GM23338 (cell line): ENCODE data around the gene PUM2. TPM values are rescaled to one million over a fixed set of nuclear protein-coding genes. Genes with fewer than 3 reads are reported as not detected.

Experiments
- ATAC-seq: fragments of 200-7000 bp; cut with Tn5 transposase; 3 replicates; pipeline ENCODE4 v1.9.1; 2020
- DNase-seq: peaks from one replicate; pipeline ENCODE4 v3.0.0-alpha.2; 2015; ENCODE audit warnings: low spot score
- H2AFZ ChIP-seq: fragments of 200-600 bp; sonication (generic); 2 replicates; pipeline ENCODE4 v1.8.0; 2016; ENCODE audit warnings: antibody characterized with exemption, mild to moderate bottlenecking, moderate library complexity
- H3F3A ChIP-seq: fragments of 200-600 bp; sonication (generic); replicated peaks from 2 replicates; pipeline ENCODE4 v1.8.0; 2017; ENCODE audit warnings: antibody characterized with exemption, mixed run types, low read depth
- H3K27ac ChIP-seq: fragments of 200-600 bp; sonication (generic); 2 replicates; pipeline ENCODE4 v1.6.1; 2016; ENCODE audit warnings: low read depth
- H3K27me3 ChIP-seq: fragments of 200-600 bp; sonication (generic); 2 replicates; pipeline ENCODE4 v1.8.0; 2016; ENCODE audit warnings: mild to moderate bottlenecking, mixed run types, moderate library complexity; ENCODE audit not compliant: insufficient read depth
- H3K36me3 ChIP-seq: fragments of 200-600 bp; sonication (generic); 2 replicates; pipeline ENCODE4 v1.8.0; 2016; ENCODE audit warnings: mild to moderate bottlenecking; ENCODE audit not compliant: insufficient read depth
- H3K4me1 ChIP-seq: fragments of 200-600 bp; sonication (generic); 2 replicates; pipeline ENCODE4 v1.8.0; 2016; ENCODE audit warnings: mild to moderate bottlenecking, moderate library complexity; ENCODE audit not compliant: insufficient read depth
- H3K4me2 ChIP-seq: fragments of 200-600 bp; sonication (generic); 2 replicates; pipeline ENCODE4 v1.7.1; 2017; ENCODE audit warnings: mixed run types
- H3K4me3 ChIP-seq: fragments of 200-600 bp; sonication (generic); 2 replicates; pipeline ENCODE4 v1.6.1; 2016; ENCODE audit warnings: mixed run types
- H3K79me2 ChIP-seq: fragments of 200-600 bp; sonication (generic); replicated peaks from 2 replicates; pipeline ENCODE4 v1.8.0; 2017; ENCODE audit warnings: mild to moderate bottlenecking; ENCODE audit not compliant: insufficient read depth
- H3K9me2 ChIP-seq: fragments of 200-600 bp; sonication (generic); 2 replicates; pipeline ENCODE4 v1.8.0; 2017; ENCODE audit not compliant: insufficient read depth
- H4K20me1 ChIP-seq: fragments of 200-600 bp; sonication (generic); replicated peaks from 2 replicates; pipeline ENCODE4 v1.8.0; 2017; ENCODE audit warnings: mild to moderate bottlenecking; ENCODE audit not compliant: insufficient read depth
- H3K27ac Mint-ChIP-seq: 2 replicates; pipeline ENCODE4 v1.8.0; 2020; ENCODE audit warnings: inconsistent platforms, mild to moderate bottlenecking, moderate library complexity, mixed read lengths
- H3K27me3 Mint-ChIP-seq: 3 replicates; pipeline ENCODE4 v1.8.0; 2022; ENCODE audit warnings: low read depth, mild to moderate bottlenecking, moderate library complexity, mixed read lengths, inconsistent platforms; ENCODE audit not compliant: insufficient read depth, poor library complexity
- H3K36me3 Mint-ChIP-seq: 3 replicates; pipeline ENCODE4 v1.8.0; 2021; ENCODE audit warnings: low read depth, mild to moderate bottlenecking, inconsistent platforms, moderate library complexity, mixed read lengths
- H3K4me1 Mint-ChIP-seq: 3 replicates; pipeline ENCODE4 v1.8.0; 2020; ENCODE audit warnings: mild to moderate bottlenecking, inconsistent platforms, mixed read lengths
- H3K4me3 Mint-ChIP-seq: 3 replicates; pipeline ENCODE4 v1.8.0; 2021; ENCODE audit warnings: moderate library complexity, mild to moderate bottlenecking, inconsistent platforms, mixed read lengths
- H3K9me3 Mint-ChIP-seq: 3 replicates; pipeline ENCODE4 v1.8.0; 2020; ENCODE audit warnings: moderate library complexity, mild to moderate bottlenecking, inconsistent platforms, mixed read lengths
- EZH2 ChIP-seq: fragments of 200-600 bp; sonication (generic); IDR thresholded peaks from one replicate; pipeline ENCODE4 v1.8.0; 2017; ENCODE audit warnings: antibody characterized with exemption, mild to moderate bottlenecking, low read depth; ENCODE audit not compliant: unreplicated experiment
- JUNB ChIP-seq: IDR thresholded peaks from one replicate; pipeline ENCODE4 v1.6.1; 2016; ENCODE audit warnings: antibody characterized with exemption; ENCODE audit not compliant: unreplicated experiment
- POLR2AphosphoS5 ChIP-seq: IDR thresholded peaks from 2 replicates; pipeline ENCODE4 v1.6.1; 2016; ENCODE audit warnings: antibody characterized with exemption, low read depth
- ZNF114 ChIP-seq: fragments of 250-450 bp; sonication (Bioruptor Pico); IDR thresholded peaks from 2 replicates; pipeline ENCODE4 v1.5.0; 2020; ENCODE audit warnings: mild to moderate bottlenecking, moderate library complexity
- polyA plus RNA-seq: library from polyadenylated mRNA; unstranded; fragments of >200 nt; fragmentation: Nextera tagmentation; extraction: Ambion mirVana; gene quantifications from 2 replicates; pipeline ENCODE4 v1.2.1, GENCODE V29; 2016
- total RNA-seq: library from RNA; depleted of rRNA; stranded (reverse); fragments of >200 nt; shearing (Covaris generic); gene quantifications from 2 replicates; pipeline ENCODE4 v1.2.3, GENCODE V29; 2014
- TF ChIP-seq, protein P1 (sequence below), 2 experiments: fragments of 200-600 bp in 1 of 2; sonication (generic) in 1 of 2; conservative IDR thresholded peaks; 2 replicates each; pipeline versions ENCODE4 v1.5.1 to v1.6.1; 2016 to 2017; ENCODE audit warnings: antibody characterized with exemption in 2 of 2, low read depth in 2 of 2, mild to moderate bottlenecking in 2 of 2, moderate library complexity in 1 of 2
- TF ChIP-seq, protein P2 (sequence below): IDR thresholded peaks from one replicate; pipeline ENCODE4 v1.6.1; 2018; ENCODE audit warnings: antibody characterized with exemption; ENCODE audit not compliant: unreplicated experiment

Gene PUM2
- total and polyA plus RNA-seq, 2 experiments from 2014 or later, result 29.9 to 94.1 TPM

DNA sequence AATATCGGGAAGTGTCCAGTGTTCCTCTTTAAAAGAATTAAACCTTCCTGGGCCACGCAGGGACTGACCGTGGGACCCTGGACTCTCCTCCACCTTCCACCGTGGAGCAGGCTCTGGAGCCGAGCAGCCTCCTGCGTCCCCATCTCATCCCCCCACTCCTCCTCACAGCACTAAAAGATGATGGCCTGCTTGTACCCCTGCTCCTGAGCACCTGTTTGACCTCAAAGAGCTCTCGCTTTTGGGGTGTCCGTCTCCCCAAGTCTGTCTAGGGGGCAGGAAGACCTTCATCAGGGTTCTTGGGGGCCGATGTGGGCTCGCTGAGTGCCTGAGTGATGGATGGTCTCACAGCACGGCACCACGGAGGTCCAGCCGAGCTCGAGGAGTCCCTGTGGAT is 124.5 kb downstream of the PUM2 start:
- Histone ChIP-seq H3K4me2 (peak overlapping the region; percentile 94), H3K9me2 (no peaks in the 10 kb centered on the region), H3K36me3 (no peaks in the 10 kb centered on the region), H3F3A (peaks cover 14% of the 10 kb centered on the region), H3K79me2 (peaks cover 20% of the 10 kb centered on the region), H2AFZ (peak overlapping the region; percentile 94), H4K20me1 (peaks cover 3% of the 10 kb centered on the region), H3K27me3 (peaks cover 5% of the 10 kb centered on the region; the same call in 1 of the 2 replicates), H3K4me1 (peaks cover 22% of the 10 kb centered on the region), H3K4me3 (peak overlapping the region; percentile 85), H3K27ac (peak overlapping the region; percentile 86)
- Mint-ChIP-seq H3K4me1 (peaks cover 27% of the 10 kb centered on the region), H3K27me3 (peaks cover 25% of the 10 kb centered on the region), H3K4me3 (peak overlapping the region; percentile 73; the same call in 2 of the 3 replicates), H3K9me3 (peaks cover 3% of the 10 kb centered on the region; the same call in 1 of the 3 replicates), H3K36me3 (peaks cover 7% of the 10 kb centered on the region; the same call in 2 of the 3 replicates), H3K27ac (no peak overlapping the region)
- TF ChIP-seq, protein P1, sequence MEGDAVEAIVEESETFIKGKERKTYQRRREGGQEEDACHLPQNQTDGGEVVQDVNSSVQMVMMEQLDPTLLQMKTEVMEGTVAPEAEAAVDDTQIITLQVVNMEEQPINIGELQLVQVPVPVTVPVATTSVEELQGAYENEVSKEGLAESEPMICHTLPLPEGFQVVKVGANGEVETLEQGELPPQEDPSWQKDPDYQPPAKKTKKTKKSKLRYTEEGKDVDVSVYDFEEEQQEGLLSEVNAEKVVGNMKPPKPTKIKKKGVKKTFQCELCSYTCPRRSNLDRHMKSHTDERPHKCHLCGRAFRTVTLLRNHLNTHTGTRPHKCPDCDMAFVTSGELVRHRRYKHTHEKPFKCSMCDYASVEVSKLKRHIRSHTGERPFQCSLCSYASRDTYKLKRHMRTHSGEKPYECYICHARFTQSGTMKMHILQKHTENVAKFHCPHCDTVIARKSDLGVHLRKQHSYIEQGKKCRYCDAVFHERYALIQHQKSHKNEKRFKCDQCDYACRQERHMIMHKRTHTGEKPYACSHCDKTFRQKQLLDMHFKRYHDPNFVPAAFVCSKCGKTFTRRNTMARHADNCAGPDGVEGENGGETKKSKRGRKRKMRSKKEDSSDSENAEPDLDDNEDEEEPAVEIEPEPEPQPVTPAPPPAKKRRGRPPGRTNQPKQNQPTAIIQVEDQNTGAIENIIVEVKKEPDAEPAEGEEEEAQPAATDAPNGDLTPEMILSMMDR (conservative IDR thresholded peaks at IDR 0.05; ENCODE audit: low read depth in 2 of 2), result no peak
- TF ChIP-seq JUNB, result no peak
- TF ChIP-seq, protein P2, sequence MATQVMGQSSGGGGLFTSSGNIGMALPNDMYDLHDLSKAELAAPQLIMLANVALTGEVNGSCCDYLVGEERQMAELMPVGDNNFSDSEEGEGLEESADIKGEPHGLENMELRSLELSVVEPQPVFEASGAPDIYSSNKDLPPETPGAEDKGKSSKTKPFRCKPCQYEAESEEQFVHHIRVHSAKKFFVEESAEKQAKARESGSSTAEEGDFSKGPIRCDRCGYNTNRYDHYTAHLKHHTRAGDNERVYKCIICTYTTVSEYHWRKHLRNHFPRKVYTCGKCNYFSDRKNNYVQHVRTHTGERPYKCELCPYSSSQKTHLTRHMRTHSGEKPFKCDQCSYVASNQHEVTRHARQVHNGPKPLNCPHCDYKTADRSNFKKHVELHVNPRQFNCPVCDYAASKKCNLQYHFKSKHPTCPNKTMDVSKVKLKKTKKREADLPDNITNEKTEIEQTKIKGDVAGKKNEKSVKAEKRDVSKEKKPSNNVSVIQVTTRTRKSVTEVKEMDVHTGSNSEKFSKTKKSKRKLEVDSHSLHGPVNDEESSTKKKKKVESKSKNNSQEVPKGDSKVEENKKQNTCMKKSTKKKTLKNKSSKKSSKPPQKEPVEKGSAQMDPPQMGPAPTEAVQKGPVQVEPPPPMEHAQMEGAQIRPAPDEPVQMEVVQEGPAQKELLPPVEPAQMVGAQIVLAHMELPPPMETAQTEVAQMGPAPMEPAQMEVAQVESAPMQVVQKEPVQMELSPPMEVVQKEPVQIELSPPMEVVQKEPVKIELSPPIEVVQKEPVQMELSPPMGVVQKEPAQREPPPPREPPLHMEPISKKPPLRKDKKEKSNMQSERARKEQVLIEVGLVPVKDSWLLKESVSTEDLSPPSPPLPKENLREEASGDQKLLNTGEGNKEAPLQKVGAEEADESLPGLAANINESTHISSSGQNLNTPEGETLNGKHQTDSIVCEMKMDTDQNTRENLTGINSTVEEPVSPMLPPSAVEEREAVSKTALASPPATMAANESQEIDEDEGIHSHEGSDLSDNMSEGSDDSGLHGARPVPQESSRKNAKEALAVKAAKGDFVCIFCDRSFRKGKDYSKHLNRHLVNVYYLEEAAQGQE, result no peak
- no peak for TF ChIP-seq POLR2AphosphoS5
- no peak for ATAC-seq
- DNase-seq, result no peak

DNA sequence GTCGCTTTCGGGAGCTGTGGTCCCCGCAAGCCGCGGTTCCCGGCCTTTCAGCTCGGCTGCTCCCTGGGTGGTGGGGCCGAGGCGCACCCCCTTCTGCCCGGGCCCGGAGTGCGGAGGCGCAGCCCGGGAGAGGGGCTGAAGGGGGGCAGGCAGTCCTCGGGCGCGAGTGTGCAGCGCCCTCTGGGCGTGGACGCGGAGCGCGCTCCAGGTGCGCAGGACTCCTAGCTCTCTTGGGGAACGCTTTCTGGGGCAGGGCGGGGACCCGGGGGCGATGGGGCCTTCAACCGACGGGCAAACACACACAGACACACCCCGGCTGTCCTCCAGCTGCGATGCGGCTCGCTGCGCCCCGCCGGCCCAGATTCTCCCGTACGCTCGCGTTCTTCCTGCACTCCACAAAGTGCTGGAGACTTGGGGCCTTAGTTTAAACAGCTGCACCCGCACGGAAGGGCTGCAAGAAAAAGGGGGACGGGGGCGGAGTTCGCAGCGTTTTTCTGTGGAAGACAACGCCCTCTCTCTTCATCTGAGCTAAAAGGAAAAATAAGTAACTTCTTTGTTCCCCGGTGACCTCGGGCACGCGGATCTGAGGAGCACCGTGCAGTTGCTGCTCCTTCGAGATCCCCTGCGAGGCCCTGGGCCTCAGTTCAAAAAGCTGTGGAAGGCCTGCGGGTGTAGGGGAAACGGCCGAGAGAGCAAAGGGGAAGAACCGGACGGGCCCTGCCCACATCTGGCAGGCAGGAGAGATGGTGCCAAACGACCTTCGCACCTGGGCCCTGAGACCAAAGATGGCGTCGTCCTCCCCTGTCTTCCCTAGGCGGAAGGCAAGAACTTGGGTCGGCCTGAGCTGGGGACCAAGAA is 125.1 kb downstream of the PUM2 start:
- Histone ChIP-seq H4K20me1 (peaks cover 3% of the 10 kb centered on the region), H3K36me3 (no peaks in the 10 kb centered on the region), H3K27ac (peak overlapping the region; percentile 86), H3K4me2 (peak overlapping the region; percentile 94), H3K79me2 (peaks cover 26% of the 10 kb centered on the region), H2AFZ (peak overlapping the region; percentile 94), H3K4me1 (peaks cover 21% of the 10 kb centered on the region), H3K4me3 (peak overlapping the region; percentile 85), H3K9me2 (no peaks in the 10 kb centered on the region), H3F3A (peaks cover 12% of the 10 kb centered on the region), H3K27me3 (peaks cover 5% of the 10 kb centered on the region; the same call in 1 of the 2 replicates)
- Mint-ChIP-seq H3K27me3 (peaks cover 25% of the 10 kb centered on the region), H3K4me1 (peaks cover 30% of the 10 kb centered on the region), H3K27ac (peak overlapping the region; percentile 81), H3K36me3 (peaks cover 7% of the 10 kb centered on the region; the same call in 2 of the 3 replicates), H3K9me3 (peaks cover 3% of the 10 kb centered on the region; the same call in 1 of the 3 replicates), H3K4me3 (peak overlapping the region; percentile 73)
- peak; percentile 68 for ATAC-seq
- TF ChIP-seq, protein P2, result no peak
- no peak for TF ChIP-seq EZH2
- peak; percentile 57; the same call in 1 of the 2 replicates for TF ChIP-seq POLR2AphosphoS5
- no peak for TF ChIP-seq ZNF114 (CRISPR knock-in tag)
- TF ChIP-seq, protein P1 (conservative IDR thresholded peaks at IDR 0.05; ENCODE audit: low read depth in 2 of 2), result peak; percentile 31 to 71; a peak in 2 of 4 replicates
- DNase-seq, result peak; percentile 84
